Prostate gland (tissue), 2 donors: Measurements from ENCODE around the gene SLC44A3.
A peak's percentile ranks its signal among the peaks of the same experiment; 100 is the strongest.

Source experiments
- CTCF ChIP-seq, 4 experiments: fragments of 200-600 bp in 2 of 4; fragments of 450-650 bp in 2 of 4; sonication (generic) in 2 of 4; IDR thresholded peaks; 1 replicate in 3 of 4; 2 replicates in 1 of 4; pipeline ENCODE4 v1.5.1; 2016 to 2019; ENCODE audit warnings: antibody characterized with exemption in 4 of 4, mild to moderate bottlenecking in 2 of 4, moderate library complexity in 2 of 4
- POLR2AphosphoS5 ChIP-seq: sonication (generic); formaldehyde crosslinking; IDR thresholded peaks from one replicate; pipeline ENCODE4 v1.6.1; 2017; ENCODE audit warnings: antibody characterized with exemption

GRCh38 chr1:94792473-94793295 is 27.5 kb upstream of the SLC44A3 start:
- TF ChIP-seq POLR2AphosphoS5 = no peak
- TF ChIP-seq CTCF (IDR thresholded peaks at IDR 0.05) = peak in 1 of 4 experiments; percentile 9
